ENCODE results near the gene NVL.

DNA sequence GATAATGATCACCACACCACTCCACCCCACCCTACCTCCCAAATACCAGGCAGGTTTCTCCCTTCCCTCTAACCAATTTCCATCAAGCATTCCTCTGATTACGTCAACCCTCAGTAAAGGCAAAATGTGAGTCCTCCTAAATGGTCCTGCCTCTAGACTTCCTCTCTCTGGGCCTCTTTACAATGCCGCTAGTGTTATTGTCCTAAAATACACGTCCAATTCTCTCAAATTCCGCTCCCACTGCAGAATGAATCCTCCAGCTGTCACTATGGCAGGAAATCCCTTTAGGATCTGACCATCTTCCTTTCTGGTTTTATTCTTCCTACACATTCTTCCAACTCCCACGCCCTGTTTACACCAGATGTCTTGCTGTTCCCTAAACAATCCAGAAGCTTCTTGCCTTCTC lies 78.2 kb downstream of the NVL start:
- TF ChIP-seq, protein P1, sequence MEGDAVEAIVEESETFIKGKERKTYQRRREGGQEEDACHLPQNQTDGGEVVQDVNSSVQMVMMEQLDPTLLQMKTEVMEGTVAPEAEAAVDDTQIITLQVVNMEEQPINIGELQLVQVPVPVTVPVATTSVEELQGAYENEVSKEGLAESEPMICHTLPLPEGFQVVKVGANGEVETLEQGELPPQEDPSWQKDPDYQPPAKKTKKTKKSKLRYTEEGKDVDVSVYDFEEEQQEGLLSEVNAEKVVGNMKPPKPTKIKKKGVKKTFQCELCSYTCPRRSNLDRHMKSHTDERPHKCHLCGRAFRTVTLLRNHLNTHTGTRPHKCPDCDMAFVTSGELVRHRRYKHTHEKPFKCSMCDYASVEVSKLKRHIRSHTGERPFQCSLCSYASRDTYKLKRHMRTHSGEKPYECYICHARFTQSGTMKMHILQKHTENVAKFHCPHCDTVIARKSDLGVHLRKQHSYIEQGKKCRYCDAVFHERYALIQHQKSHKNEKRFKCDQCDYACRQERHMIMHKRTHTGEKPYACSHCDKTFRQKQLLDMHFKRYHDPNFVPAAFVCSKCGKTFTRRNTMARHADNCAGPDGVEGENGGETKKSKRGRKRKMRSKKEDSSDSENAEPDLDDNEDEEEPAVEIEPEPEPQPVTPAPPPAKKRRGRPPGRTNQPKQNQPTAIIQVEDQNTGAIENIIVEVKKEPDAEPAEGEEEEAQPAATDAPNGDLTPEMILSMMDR (conservative IDR thresholded peaks at IDR 0.05 in 1 of 2, IDR thresholded peaks at IDR 0.05 in 1 of 2; ENCODE audit: extremely low read depth in 1 of 2, insufficient read depth in 1 of 2, low read depth in 1 of 2, low read length in 2 of 2) = no peak
- TF ChIP-seq EZH2 (IDR thresholded peaks at IDR 0.05; ENCODE audit: borderline replicate concordance, low read length) = no peak

Measured in mammary epithelial cell (primary cell).